SW 1271 (cell line): ENCODE results near the gene LDLRAD3.
"Not testable (repeated sequence)": the region's sequence is repeated elsewhere in the genome, so short reads cannot be mapped to it uniquely, and the experiment has no call there.

ENCODE experiments used
- DNase-seq, 2 experiments: peaks; one replicate each; lab custom pipeline; 2025; lab: John Stamatoyannopoulos, UW

LDLRAD3 gene, protein sequence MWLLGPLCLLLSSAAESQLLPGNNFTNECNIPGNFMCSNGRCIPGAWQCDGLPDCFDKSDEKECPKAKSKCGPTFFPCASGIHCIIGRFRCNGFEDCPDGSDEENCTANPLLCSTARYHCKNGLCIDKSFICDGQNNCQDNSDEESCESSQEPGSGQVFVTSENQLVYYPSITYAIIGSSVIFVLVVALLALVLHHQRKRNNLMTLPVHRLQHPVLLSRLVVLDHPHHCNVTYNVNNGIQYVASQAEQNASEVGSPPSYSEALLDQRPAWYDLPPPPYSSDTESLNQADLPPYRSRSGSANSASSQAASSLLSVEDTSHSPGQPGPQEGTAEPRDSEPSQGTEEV

DNA sequence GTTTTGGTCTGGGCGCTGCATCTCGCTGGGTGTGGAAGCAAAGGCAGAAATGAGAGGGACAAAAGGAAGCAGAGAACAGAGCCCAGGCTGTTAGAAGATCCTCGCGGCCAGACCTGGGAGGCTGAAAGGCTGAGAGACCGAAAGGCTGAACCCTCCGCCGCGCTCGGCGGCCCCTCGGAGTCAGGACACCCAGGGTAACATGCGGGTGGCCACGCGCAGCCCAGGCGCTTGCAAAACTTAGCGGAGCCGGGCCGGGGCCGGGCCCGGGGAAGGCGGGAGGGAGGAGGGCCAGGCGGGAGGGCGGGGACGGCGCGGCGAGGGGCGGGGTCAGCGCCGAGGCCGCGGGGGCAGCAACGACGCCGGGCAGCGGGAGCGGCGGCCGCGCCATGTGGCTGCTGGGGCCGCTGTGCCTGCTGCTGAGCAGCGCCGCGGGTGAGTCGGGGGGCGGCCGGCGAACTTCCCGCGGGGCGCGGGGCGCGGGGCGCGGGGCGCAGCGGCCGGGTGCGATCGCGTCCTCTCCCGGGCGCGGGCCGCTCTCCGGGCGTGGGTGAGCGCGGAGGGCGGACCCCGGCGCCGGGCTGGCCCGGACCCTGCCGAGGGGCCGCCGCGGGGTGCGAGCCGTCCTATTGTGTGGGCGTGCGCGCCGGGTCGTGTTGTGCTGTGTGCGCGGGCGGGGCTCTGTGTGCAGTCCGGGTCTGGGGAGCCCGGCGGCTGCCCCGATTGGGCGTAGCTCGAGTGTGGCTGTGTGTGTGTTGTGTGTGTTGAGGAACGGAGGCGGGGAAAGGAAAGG, at the start of gene LDLRAD3:
LDLRAD3 (plus strand) TSS at position 350 of the 790 bp plus-strand sequence; CDS start at position 387, 37 bp downstream.
- peak in 1 of 2 experiments; percentile 39 for DNase-seq

GRCh38 chr11:35897019-35897418, 46.8 kb upstream of the LDLRAD3 start:
- no peak for DNase-seq

DNA sequence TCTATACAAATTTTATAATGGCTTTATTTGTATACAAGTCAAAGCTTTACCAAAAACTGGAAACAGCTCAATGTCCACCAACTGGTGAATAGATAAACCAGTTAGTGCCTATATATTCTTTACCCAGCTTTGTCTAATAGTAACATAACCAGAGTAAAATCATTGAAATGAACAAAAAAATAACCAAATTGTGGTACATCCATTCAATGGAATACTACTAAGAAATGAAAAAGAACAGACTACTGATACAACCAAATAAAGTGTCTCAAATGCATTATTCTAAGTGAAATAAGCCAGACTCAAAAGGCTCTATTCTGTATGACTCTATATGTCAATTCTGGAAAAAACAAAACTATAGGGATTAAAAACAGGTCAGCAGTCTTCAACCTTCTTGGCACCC, 40.9 kb upstream of the LDLRAD3 start:
- no peak for DNase-seq

GRCh38 chr11:35905646-35906276, 38.1 kb upstream of the LDLRAD3 start:
- no peak for DNase-seq

DNA sequence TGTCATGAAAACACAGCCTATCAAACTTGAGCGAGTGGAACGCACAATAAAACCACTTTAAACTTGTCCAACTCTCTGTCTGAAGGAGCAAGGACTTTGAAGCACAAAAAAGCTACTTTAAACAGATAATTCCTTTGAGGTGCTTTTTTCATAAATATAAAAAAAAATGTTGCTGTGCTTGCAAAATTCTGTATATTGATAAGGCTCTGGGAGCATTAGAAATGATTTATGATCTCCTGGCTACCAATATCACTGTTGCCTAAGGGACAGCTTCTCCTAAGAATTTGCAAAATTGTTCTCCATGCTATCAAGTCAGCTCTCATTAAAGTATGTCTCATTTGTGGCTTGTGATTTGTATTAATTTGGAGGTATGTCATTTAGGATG, 37.6 kb upstream of the LDLRAD3 start:
- no peak for DNase-seq

DNA sequence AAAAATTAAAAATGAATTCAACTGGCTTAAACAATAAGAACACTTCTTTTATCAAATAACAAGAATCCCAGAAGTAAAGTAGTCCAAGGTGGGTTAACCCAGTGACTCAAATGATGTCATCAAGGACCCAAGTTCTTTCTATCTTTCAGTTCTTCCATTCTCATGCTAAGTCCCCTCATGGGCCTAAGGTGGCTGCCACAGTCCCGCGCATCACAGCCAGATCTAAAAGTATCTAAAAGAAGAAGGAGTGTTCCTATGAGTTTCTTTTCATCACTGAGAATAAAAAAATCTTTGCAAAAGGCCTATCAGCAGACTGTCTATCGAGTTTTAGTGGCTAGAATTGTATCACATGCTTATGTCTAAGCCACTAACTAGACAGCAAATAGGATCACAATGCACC, 37.2 kb upstream of the LDLRAD3 start:
- DNase-seq: no peak

GRCh38 chr11:35907648-35908431, 36.0 kb upstream of the LDLRAD3 start:
- DNase-seq: peak in 1 of 2 experiments; percentile 6

DNA sequence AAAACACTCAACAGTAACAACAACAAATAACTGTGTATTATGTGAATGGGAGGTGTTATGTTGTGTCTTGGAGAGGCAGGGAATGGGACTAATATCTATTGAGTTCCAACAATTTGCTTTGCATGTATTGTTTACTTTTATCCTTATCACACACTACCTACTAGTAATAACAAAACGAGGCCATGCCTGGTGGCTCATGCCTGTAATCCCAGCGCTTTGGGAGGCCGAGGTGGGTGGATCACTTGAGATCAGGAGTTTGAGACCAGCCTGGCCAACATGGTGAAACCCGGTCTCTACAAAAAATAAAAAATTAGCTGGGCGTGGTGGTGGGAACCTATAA, 35.5 kb upstream of the LDLRAD3 start:
- DNase-seq: not testable (repeated sequence)

DNA sequence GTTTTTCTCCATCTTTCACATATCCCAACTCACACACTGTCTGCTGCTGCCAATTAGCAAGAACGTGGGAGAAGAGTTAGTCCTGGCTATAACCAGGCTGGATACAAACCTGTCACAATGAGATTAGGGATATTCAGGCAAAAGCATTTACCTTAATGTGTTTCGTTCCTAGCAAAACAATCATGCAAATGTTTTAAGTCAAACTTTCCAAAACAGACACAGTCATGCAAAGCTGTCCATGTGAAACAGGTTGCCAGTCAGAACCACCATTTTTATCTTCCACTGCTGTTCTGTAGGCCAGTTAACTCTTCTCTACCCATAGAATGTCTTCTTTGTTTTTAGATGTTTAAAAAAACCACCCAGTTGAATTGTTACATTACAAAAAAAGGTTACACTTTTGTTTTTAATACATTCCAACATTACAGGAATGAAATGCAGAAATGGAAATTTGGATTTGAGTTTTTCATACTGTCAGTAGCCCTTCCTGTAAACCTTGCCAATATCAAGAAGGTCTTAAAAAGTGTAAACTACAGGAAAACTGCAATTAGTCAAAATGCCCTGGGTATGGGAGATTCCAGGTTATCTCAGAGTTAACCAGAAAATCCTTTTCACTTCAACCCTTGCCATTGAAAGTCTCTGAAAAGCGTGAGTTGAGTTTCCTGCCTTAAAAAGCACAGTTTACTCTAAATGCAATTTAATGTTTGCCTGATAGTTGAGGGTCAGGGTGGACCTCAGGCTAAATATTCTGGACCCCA, 34.2 kb upstream of the LDLRAD3 start:
- no peak for DNase-seq

DNA sequence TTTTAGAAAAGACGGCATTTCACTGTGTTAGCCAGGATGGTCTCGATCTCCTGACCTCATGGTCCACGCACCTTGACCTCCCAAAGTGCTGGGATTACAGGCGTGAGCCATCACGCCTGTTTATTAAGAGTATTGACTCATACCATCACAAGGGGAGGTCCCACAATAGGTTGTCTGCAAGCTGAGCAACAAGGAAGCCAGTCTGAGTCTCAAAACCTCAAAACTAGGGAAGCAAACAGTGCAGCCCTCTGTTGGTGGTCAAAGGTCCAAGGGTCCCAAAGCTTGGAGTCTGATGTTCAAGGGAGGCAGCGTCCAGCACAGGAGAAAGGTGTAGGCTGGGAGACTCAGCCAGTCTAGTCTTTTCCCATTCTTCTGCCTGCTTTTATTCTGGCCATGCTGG, 32.8 kb upstream of the LDLRAD3 start:
- no peak for DNase-seq

- DNase-seq: no peak
Observed at GRCh38 chr11:35911616-35912165, 32.2 kb upstream of the LDLRAD3 start.

DNA sequence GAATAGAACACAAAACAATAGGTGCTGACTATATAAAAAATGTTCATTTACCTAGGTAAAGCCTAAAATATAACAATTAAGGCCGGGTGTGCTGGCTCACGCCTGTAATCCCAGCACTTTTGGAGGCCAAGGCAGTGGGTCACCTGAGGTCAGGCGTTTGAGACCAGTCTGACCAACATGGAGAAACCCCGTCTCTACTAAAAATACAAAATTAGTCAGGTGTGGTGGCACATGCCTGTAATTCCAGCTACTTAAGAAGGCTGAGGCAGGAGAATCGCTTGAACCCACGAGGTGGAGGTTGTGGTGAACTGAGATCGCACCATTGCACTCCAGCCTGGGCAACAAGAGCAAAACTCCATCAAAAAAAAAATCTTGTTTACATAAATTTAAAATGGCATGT, 31.4 kb upstream of the LDLRAD3 start:
- DNase-seq: not testable (repeated sequence)

- no peak for DNase-seq
Observed at GRCh38 chr11:35912883-35913624, 30.8 kb upstream of the LDLRAD3 start.

DNA sequence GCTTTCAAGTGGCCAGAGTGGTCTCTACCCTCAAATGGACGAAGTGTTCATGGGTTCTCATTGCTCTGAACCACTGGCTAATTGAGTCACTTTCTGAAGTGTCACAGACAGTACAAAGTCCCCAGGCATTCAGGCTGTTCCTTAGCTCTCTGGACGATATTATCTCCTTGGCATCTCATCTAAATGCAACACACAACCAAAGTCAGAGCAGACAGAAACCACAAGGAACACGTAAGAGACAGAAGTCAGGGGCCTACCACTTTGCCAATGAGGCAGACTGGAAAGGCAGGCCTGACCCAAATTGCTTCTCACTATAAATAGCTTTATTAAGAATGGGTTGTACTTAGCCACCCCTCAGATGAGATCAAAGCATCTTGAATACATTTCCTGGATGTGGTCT, 29.0 kb upstream of the LDLRAD3 start:
- no peak for DNase-seq

DNA sequence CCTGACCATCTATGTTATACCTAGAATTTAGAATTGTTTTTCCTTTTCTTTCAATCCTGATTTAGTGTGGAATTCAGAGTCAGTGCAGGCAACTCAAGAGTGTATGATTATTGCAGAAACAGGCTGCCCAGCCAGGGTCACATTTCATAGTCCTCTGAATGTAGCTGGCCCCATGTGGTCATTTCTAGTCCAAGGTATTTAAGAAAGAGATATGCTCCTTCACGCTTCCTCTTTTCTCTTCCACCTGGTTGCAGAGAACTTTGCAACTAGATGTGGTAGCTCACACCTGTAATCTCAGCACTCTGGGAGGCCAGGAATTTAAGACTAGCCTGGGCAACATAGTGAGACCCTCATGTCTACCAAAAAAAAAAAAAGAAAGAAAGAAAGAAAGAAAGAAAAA, 27.6 kb upstream of the LDLRAD3 start:
- no peak for DNase-seq

DNA sequence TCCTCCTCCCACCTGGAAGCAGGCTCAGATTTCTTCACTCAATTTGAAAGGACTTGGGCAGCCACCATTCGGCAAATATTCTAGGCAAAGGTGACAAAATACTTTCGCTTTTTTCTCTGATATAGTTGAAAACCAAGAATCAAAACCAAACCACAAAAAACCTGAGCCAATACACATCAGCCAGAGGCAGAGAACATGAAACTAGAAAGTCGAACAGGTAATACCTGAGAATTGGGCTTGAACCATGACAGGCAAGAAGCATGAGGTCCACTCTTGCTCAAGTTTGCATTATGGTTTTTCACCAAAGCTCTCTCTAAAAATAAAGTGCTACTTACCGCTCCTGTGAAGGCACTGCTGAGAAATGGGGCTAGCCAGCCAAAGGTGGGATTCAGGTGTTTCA, 26.2 kb upstream of the LDLRAD3 start:
- no peak for DNase-seq

- DNase-seq: no peak
Observed at GRCh38 chr11:35918716-35919115, 25.1 kb upstream of the LDLRAD3 start.

DNA sequence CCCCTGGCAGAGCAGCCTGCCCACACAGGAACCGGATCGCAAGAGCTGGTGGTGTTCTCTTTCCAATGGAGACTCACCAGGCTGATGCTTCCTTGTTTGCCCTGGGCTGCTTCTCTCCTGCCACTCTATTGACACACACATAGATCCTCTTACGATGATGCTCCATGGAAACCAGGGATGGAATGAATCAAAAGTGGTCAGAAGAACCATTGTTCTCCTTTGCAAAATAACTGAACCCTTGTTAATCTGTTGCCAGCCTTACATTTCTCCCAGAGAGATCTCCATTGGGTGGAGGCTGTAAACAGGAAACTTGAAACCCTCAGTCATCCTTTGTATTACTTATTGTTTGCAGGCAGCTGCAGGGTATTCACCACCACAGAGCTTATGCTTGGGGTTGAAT, 24.6 kb upstream of the LDLRAD3 start:
- DNase-seq: no peak

DNA sequence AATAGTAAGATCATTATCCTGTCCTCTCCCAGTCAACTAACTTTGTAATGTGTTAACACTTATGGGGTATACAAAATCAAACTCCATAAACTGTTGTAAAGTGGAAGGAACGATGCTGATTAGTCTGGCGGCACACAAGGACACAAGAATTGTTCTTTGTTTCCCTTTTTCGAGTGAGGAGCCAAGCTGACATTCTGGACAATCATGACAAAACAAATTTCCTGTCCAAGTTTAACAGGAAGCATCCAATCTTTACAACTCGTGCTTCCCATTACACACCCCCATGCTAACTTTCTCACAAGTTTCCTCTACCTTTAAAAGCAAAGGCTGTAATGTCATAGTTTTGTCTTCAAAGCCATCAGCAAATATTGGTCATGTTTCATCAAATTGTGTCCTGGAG, 20.4 kb upstream of the LDLRAD3 start:
- DNase-seq: no peak

DNA sequence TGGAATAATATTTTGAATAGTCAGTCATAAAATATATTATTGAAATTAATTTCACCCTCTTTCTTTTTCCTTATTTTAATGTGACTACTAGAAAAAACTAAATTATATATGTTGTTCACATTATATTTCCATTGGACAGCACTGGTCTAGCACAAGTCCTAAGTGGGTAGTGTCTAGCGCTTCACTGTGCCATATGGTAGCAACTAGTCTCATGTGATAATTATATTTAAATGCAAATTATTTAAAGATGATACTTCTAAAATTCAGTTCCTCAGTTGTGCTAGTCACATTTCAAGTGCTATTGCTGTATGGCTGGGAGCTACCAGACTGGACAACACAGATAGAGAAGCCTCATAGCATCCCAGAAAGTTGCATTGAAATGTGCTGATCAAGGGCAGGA, 19.1 kb upstream of the LDLRAD3 start:
- no peak for DNase-seq
